HEK293 (cell line): ENCODE results near the gene ZNF492.

Experiments used
- HOXA7 ChIP-seq: sonication (generic); formaldehyde crosslinking; IDR thresholded peaks from 2 replicates; pipeline ENCODE4 v1.8.1; 2022; ENCODE audit warnings: missing genetic modification reagents, borderline replicate concordance
- MEIS1 ChIP-seq: sonication (generic); formaldehyde crosslinking; IDR thresholded peaks from 2 replicates; pipeline ENCODE4 v1.8.1; 2022; ENCODE audit warnings: missing genetic modification reagents, mild to moderate bottlenecking, borderline replicate concordance
- MZF1 ChIP-seq: fragments of 450-650 bp; formaldehyde crosslinking; IDR thresholded peaks from 2 replicates; pipeline ENCODE4 v1.5.1; 2017; ENCODE audit warnings: missing biosample characterization, missing genetic modification characterization, borderline replicate concordance
- PBX3 ChIP-seq: sonication (generic); formaldehyde crosslinking; IDR thresholded peaks from 2 replicates; pipeline ENCODE4 v1.8.1; 2022; ENCODE audit warnings: mild to moderate bottlenecking, moderate library complexity, missing genetic modification reagents
- REST ChIP-seq: fragments of 450-650 bp; formaldehyde crosslinking; IDR thresholded peaks from 2 replicates; pipeline ENCODE4 v1.5.1; 2016; ENCODE audit warnings: missing biosample characterization, missing genetic modification characterization
- ZBTB20 ChIP-seq: fragments of 450-650 bp; formaldehyde crosslinking; IDR thresholded peaks from 2 replicates; pipeline ENCODE4 v1.5.1; 2016; ENCODE audit warnings: missing biosample characterization, missing genetic modification characterization
- ZNF157 ChIP-seq: fragments of 450-650 bp; formaldehyde crosslinking; IDR thresholded peaks from 2 replicates; pipeline ENCODE4 v1.5.1; 2016; ENCODE audit warnings: missing biosample characterization, missing genetic modification characterization
- ZNF274 ChIP-seq, 2 experiments: fragments of 200-500 bp in 1 of 2; fragments of 450-650 bp in 1 of 2; sonication (Bioruptor generic) in 1 of 2; formaldehyde crosslinking in 1 of 2; IDR thresholded peaks; 2 replicates each; pipeline versions ENCODE4 v1.5.1 to v1.6.1; 2014 to 2016; ENCODE audit warnings: borderline replicate concordance in 1 of 2, inconsistent platforms in 1 of 2, low read length in 1 of 2, missing biosample characterization in 1 of 2, missing genetic modification characterization in 1 of 2
- ZNF37A ChIP-seq: fragments of 450-650 bp; IDR thresholded peaks from 2 replicates; pipeline ENCODE4 v1.5.1; 2018; ENCODE audit warnings: missing biosample characterization, missing genetic modification characterization
- ZNF433 ChIP-seq: fragments of 450-650 bp; formaldehyde crosslinking; IDR thresholded peaks from 2 replicates; pipeline ENCODE4 v1.5.1; 2016; ENCODE audit warnings: missing biosample characterization, missing genetic modification characterization, low read depth
- ZNF529 ChIP-seq: fragments of 450-650 bp; formaldehyde crosslinking; IDR thresholded peaks from 2 replicates; pipeline ENCODE4 v1.5.1; 2017; ENCODE audit warnings: missing genetic modification characterization, missing biosample characterization; ENCODE audit not compliant: insufficient replicate concordance
- ZNF654 ChIP-seq: fragments of 450-650 bp; formaldehyde crosslinking; IDR thresholded peaks from 2 replicates; pipeline ENCODE4 v1.5.1; 2016; ENCODE audit warnings: low read depth, missing biosample characterization, missing genetic modification characterization
- ZNF776 ChIP-seq: fragments of 450-650 bp; formaldehyde crosslinking; IDR thresholded peaks from 2 replicates; pipeline ENCODE4 v1.5.0; 2017; ENCODE audit warnings: missing biosample characterization, missing genetic modification characterization, borderline replicate concordance
- TF ChIP-seq, protein P1 (sequence below): fragments of 450-650 bp; formaldehyde crosslinking; IDR thresholded peaks from 2 replicates; pipeline ENCODE4 v1.5.1; 2016; ENCODE audit warnings: missing biosample characterization, missing genetic modification characterization

DNA sequence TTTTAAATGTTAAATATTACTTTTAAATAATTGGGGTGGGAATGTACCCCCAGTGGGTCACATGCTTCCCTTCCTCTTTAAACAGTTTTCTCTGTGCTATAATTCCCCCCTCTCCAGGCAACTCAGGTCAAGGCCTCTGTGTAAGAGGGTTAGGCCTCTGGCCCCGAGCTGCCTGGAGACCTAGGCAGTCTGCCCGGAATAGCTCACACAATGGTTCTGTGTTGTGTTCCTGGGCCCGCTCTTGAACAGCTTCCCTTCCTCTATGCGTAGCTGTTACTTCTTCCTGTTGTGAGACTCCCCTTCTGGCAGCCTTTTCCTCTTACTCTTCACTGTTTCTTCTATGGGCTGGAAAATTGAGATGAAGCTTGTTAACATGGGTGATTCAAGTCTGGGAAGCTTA lies 14.8 kb upstream of the ZNF492 start:
- TF ChIP-seq, protein P1, sequence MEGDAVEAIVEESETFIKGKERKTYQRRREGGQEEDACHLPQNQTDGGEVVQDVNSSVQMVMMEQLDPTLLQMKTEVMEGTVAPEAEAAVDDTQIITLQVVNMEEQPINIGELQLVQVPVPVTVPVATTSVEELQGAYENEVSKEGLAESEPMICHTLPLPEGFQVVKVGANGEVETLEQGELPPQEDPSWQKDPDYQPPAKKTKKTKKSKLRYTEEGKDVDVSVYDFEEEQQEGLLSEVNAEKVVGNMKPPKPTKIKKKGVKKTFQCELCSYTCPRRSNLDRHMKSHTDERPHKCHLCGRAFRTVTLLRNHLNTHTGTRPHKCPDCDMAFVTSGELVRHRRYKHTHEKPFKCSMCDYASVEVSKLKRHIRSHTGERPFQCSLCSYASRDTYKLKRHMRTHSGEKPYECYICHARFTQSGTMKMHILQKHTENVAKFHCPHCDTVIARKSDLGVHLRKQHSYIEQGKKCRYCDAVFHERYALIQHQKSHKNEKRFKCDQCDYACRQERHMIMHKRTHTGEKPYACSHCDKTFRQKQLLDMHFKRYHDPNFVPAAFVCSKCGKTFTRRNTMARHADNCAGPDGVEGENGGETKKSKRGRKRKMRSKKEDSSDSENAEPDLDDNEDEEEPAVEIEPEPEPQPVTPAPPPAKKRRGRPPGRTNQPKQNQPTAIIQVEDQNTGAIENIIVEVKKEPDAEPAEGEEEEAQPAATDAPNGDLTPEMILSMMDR, result no peak
- TF ChIP-seq ZNF37A (tag by site-specific recombination), result no peak
- no peak for TF ChIP-seq ZNF157 (tag by site-specific recombination)
- TF ChIP-seq ZNF529 (tag by site-specific recombination), result no peak
- TF ChIP-seq MEIS1 (CRISPR knock-in tag), result no peak
- TF ChIP-seq ZNF274 (IDR thresholded peaks at IDR 0.05; ENCODE audit: low read length), result no peak
- TF ChIP-seq ZNF274 (tag by site-specific recombination; IDR thresholded peaks at IDR 0.05; ENCODE audit: borderline replicate concordance), result no peak
- no peak for TF ChIP-seq ZNF776 (tag by site-specific recombination)
- TF ChIP-seq ZNF433 (tag by site-specific recombination), result no peak
- TF ChIP-seq ZNF654 (tag by site-specific recombination), result no peak
- no peak for TF ChIP-seq MZF1
- TF ChIP-seq ZBTB20 (tag by site-specific recombination), result no peak
- TF ChIP-seq HOXA7 (CRISPR knock-in tag), result no peak
- no peak for TF ChIP-seq PBX3 (CRISPR knock-in tag)
- TF ChIP-seq REST (tag by site-specific recombination), result no peak
